SK-N-SH (cell line): Measurements from ENCODE around the gene VIL1. TPM values are rescaled to one million over a fixed set of nuclear protein-coding genes. Genes with fewer than 3 reads are reported as not detected.

Experiments used
- CTCF ChIA-PET: fragments of 300-600, 350-600 bp; formaldehyde crosslinking; extraction: SDS; loops from one replicate; lab custom pipeline; 2021; lab: Yijun Ruan, JAX
- POLR2A ChIA-PET: fragments of 350-600 bp; sonication (Branson Sonifier 250); formaldehyde crosslinking; extraction: SDS; loops from one replicate; lab custom pipeline; 2020; ENCODE audit warnings: antibody characterized with exemption, inconsistent platforms; lab: Yijun Ruan, JAX
- DNase-seq: peaks from one replicate; pipeline ENCODE4 v3.0.0; 2012
- H2AFZ ChIP-seq: fragments of 200-600 bp; sonication (generic); 2 replicates; pipeline ENCODE4 v1.8.1; 2016; ENCODE audit warnings: antibody characterized with exemption, mild to moderate bottlenecking, low read depth
- H3F3A ChIP-seq: fragments of 200-600 bp; sonication (generic); replicated peaks from 2 replicates; pipeline ENCODE3; 2016; ENCODE audit warnings: antibody characterized with exemption, mild to moderate bottlenecking; ENCODE audit not compliant: insufficient read depth
- H3K27ac ChIP-seq, 2 experiments: fragments of 200-500 bp in 1 of 2; fragments of 200-600 bp in 1 of 2; sonication (Bioruptor generic) in 1 of 2; sonication (generic), shearing (Covaris generic) in 1 of 2; 2 replicates each; pipeline versions ENCODE4 v1.5.1 to v1.6.1; 2014 to 2016; ENCODE audit warnings: low read depth in 2 of 2, inconsistent platforms in 1 of 2, low read length in 1 of 2, mild to moderate bottlenecking in 1 of 2, mixed read lengths in 1 of 2
- H3K27me3 ChIP-seq: fragments of 200-600 bp; sonication (generic), shearing (Covaris generic); 2 replicates; pipeline ENCODE4 v1.6.1; 2016; ENCODE audit warnings: mixed run types; ENCODE audit not compliant: insufficient read depth
- H3K36me3 ChIP-seq, 2 experiments: fragments of 200-500 bp in 1 of 2; fragments of 200-600 bp in 1 of 2; sonication (Bioruptor generic) in 1 of 2; sonication (generic) in 1 of 2; replicated peaks in 1 of 2; 2 replicates each; pipeline versions ENCODE3 to v1.5.1; 2014 to 2016; ENCODE audit warnings: low read length in 1 of 2, mild to moderate bottlenecking in 1 of 2; ENCODE audit not compliant: insufficient read depth in 2 of 2, control insufficient read depth in 1 of 2
- H3K4me1 ChIP-seq, 2 experiments: fragments of 200-500 bp in 1 of 2; fragments of 200-600 bp in 1 of 2; sonication (Bioruptor generic) in 1 of 2; sonication (generic), shearing (Covaris generic) in 1 of 2; 2 replicates each; pipeline versions ENCODE4 v1.5.1 to v1.6.1; 2014 to 2016; ENCODE audit warnings: low read depth in 1 of 2, low read length in 1 of 2, mixed run types in 1 of 2; ENCODE audit not compliant: insufficient read depth in 2 of 2, control insufficient read depth in 1 of 2
- H3K4me2 ChIP-seq: fragments of 200-600 bp; sonication (generic), shearing (Covaris generic); 2 replicates; pipeline ENCODE4 v1.6.1; 2017; ENCODE audit warnings: mixed run types
- H3K4me3 ChIP-seq, 2 experiments: fragments of 200-500 bp in 1 of 2; fragments of 200-600 bp in 1 of 2; sonication (Bioruptor generic) in 1 of 2; sonication (generic), shearing (Covaris generic) in 1 of 2; 2 replicates each; pipeline versions ENCODE4 v1.5.1 to v1.8.1; 2014 to 2016; ENCODE audit warnings: low read depth in 2 of 2, inconsistent platforms in 1 of 2, low read length in 1 of 2, mild to moderate bottlenecking in 1 of 2, mixed read lengths in 1 of 2, moderate library complexity in 1 of 2
- H3K79me2 ChIP-seq: fragments of 200-600 bp; sonication (generic); 2 replicates; pipeline ENCODE4 v1.8.1; 2017; ENCODE audit warnings: mild to moderate bottlenecking; ENCODE audit not compliant: insufficient read depth
- H3K9ac ChIP-seq: fragments of 200-600 bp; sonication (generic); 2 replicates; pipeline ENCODE4 v1.6.1; 2017; ENCODE audit warnings: mixed run types
- H3K9me2 ChIP-seq: fragments of 200-600 bp; sonication (generic); 2 replicates; pipeline ENCODE4 v1.6.1; 2017; ENCODE audit warnings: mixed run types
- H3K9me3 ChIP-seq: fragments of 200-600 bp; sonication (generic); 2 replicates; pipeline ENCODE4 v1.6.1; 2017; ENCODE audit warnings: mixed run types, mild to moderate bottlenecking, moderate library complexity
- H4K20me1 ChIP-seq: fragments of 200-600 bp; sonication (generic); 2 replicates; pipeline ENCODE4 v1.6.1; 2017; ENCODE audit warnings: mild to moderate bottlenecking, mixed run types; ENCODE audit not compliant: insufficient read depth
- EP300 ChIP-seq, 2 experiments: IDR thresholded peaks; 2 replicates each; pipeline versions ENCODE4 v1.4.0 to v1.6.1; 2012; ENCODE audit warnings: borderline replicate concordance in 1 of 2, low read depth in 1 of 2, low read length in 1 of 2
- FOSL2 ChIP-seq: IDR thresholded peaks from 2 replicates; pipeline ENCODE4 v1.4.0; 2012; ENCODE audit warnings: low read depth, mild to moderate bottlenecking, moderate library complexity, borderline replicate concordance
- RAD21 ChIP-seq: IDR thresholded peaks from 2 replicates; pipeline ENCODE4 v1.6.1; 2012; ENCODE audit warnings: mild to moderate bottlenecking, low read length
- RFX5 ChIP-seq: IDR thresholded peaks from 2 replicates; pipeline ENCODE4 v1.6.1; 2012; ENCODE audit warnings: mild to moderate bottlenecking, improper control_type of control experiment, low read length
- TAF1 ChIP-seq: IDR thresholded peaks from 2 replicates; pipeline ENCODE4 v1.6.1; 2012; ENCODE audit warnings: low read depth, mild to moderate bottlenecking, low read length, moderate library complexity, borderline replicate concordance
- WGBS: methylation state at CpG from one replicate; pipeline ENCODE4 v1.1.6; 2017; ENCODE audit warnings: low lambda C conversion rate; 5-methylcytosine and 5-hydroxymethylcytosine counted together
- polyA plus RNA-seq, 3 experiments: library from polyadenylated mRNA; depleted of rRNA; stranded (reverse); fragments of >200 nt; gene quantifications; 2 replicates each; pipeline ENCODE4 v1.2.3, GENCODE V29; 2012
- TF ChIP-seq, protein P1 (sequence below): fragments of 150-350 bp; IDR thresholded peaks from 2 replicates; pipeline ENCODE4 v1.6.1; 2017; ENCODE audit warnings: antibody characterized with exemption, low read length, low read depth, borderline replicate concordance
- TF ChIP-seq, protein P2 (sequence below): IDR thresholded peaks from 2 replicates; pipeline ENCODE4 v1.4.0; 2012; ENCODE audit warnings: low read depth
- TF ChIP-seq, protein P3 (sequence below): IDR thresholded peaks from 2 replicates; pipeline ENCODE4; 2012
- TF ChIP-seq, protein P4 (sequence below): IDR thresholded peaks from 2 replicates; pipeline ENCODE4 v1.4.0; 2012; ENCODE audit warnings: low read depth, borderline replicate concordance

VIL1 gene
- polyA plus RNA-seq, 1 of the 3 experiments (the other 2 are of a cell fraction), result under 0.01 TPM

DNA sequence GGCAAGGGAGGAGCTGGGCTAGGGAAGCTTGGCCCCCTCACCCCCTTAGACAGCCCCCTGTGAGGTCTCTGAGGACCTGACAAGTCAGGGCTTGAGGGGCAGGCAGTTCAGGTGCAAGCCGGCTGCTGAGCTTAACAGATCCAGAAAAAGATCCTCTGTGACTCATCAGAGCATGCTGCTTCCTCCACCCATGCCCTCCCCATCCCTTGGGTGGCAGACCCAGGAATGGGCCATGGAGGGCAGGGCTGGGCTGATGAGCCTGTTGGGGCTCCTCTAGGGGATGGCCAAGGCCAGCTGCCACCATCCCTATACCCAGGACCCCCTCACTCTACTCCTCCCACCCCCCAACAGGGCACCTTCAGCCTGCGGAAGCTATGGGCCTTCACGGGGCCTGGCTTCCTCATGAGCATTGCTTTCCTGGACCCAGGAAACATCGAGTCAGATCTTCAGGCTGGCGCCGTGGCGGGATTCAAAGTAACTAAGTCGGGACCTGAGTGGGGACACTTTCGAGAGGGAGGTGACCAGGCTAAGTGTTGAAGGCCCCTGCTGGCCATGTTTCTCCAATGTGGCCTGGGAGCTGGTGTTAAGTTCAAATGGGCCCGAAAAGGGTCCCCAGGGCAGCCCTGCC, 34.9 kb upstream of the VIL1 start:
- WGBS, result 86% methylated on average over 8 of the region's 10 CpGs
- no peaks in the 10 kb centered on the region for H4K20me1 ChIP-seq
- POLR2A ChIA-PET, result no interaction called here
- no peaks in the 10 kb centered on the region; a peak in 2 of 4 replicates for H3K4me1 ChIP-seq
- DNase-seq, result no peak
- TF ChIP-seq, protein P1, sequence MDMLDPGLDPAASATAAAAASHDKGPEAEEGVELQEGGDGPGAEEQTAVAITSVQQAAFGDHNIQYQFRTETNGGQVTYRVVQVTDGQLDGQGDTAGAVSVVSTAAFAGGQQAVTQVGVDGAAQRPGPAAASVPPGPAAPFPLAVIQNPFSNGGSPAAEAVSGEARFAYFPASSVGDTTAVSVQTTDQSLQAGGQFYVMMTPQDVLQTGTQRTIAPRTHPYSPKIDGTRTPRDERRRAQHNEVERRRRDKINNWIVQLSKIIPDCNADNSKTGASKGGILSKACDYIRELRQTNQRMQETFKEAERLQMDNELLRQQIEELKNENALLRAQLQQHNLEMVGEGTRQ, result no peak
- TF ChIP-seq RFX5 (no peak), FOSL2 (peak; percentile 54; the same call in 1 of the 2 replicates)
- TF ChIP-seq, protein P2, sequence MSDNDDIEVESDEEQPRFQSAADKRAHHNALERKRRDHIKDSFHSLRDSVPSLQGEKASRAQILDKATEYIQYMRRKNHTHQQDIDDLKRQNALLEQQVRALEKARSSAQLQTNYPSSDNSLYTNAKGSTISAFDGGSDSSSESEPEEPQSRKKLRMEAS, result peak; percentile 53; the same call in 1 of the 2 replicates
- TF ChIP-seq, all 33 proteins: peak for 2
- Histone ChIP-seq H3K9me3 (no peaks in the 10 kb centered on the region), H3K36me3 (no peaks in the 10 kb centered on the region), H3K79me2 (no peaks in the 10 kb centered on the region), H3K9ac (no peak overlapping the region), H3K27ac (no peak overlapping the region), H3K27me3 (no peaks in the 10 kb centered on the region), H3K4me2 (no peak overlapping the region), H3F3A (no peaks in the 10 kb centered on the region), H3K4me3 (no peak overlapping the region), H2AFZ (no peak overlapping the region), H3K9me2 (no peaks in the 10 kb centered on the region)
- CTCF ChIA-PET, result interaction anchor here (1.0 to 2.5 kb wide), 4 partner anchors 11 to 111 kb away, joined by 3 to 20 read pairs (median 4); partner anchors contain the start of gene CATIP

DNA sequence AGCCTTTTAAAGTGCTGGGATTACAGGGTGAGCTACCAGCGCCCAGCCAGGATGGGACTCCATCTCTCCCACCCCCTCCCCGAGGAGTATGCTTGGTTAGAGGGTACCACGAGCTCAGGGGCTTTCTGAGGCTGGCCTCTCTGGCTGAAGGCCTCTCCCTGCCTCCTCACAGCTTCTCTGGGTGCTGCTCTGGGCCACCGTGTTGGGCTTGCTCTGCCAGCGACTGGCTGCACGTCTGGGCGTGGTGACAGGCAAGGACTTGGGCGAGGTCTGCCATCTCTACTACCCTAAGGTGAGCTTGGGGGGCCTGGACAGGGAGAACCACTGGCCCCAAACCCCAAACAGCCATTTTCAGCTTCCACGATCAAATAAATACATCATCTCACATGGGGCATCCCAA, 33.9 kb upstream of the VIL1 start:
- POLR2A ChIA-PET, result no interaction called here
- Histone ChIP-seq H3K4me2 (no peak overlapping the region), H3K36me3 (no peaks in the 10 kb centered on the region), H3K27me3 (no peaks in the 10 kb centered on the region), H3K9ac (no peak overlapping the region), H3F3A (no peaks in the 10 kb centered on the region), H4K20me1 (no peaks in the 10 kb centered on the region), H3K27ac (no peak overlapping the region), H3K4me3 (no peak overlapping the region), H3K9me3 (no peaks in the 10 kb centered on the region), H3K79me2 (no peaks in the 10 kb centered on the region), H3K9me2 (no peaks in the 10 kb centered on the region)
- WGBS, result 74% methylated on average over 7 of the region's 9 CpGs
- CTCF ChIA-PET, result interaction anchor here (1.0 to 2.2 kb wide), 4 partner anchors 11 to 112 kb away, joined by 3 to 9 read pairs (median 5); partner anchors contain the start of gene CATIP
- TF ChIP-seq, protein P3, sequence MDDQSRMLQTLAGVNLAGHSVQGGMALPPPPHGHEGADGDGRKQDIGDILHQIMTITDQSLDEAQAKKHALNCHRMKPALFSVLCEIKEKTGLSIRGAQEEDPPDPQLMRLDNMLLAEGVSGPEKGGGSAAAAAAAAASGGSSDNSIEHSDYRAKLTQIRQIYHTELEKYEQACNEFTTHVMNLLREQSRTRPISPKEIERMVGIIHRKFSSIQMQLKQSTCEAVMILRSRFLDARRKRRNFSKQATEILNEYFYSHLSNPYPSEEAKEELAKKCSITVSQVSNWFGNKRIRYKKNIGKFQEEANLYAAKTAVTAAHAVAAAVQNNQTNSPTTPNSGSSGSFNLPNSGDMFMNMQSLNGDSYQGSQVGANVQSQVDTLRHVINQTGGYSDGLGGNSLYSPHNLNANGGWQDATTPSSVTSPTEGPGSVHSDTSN, result no peak
- TF ChIP-seq RAD21 (no peak), RFX5 (no peak), EP300 (IDR thresholded peaks at IDR 0.05; ENCODE audit: borderline replicate concordance in 1 of 2, low read depth in 1 of 2, low read length in 1 of 2) (no peak), TAF1 (no peak)
- TF ChIP-seq, protein P4, sequence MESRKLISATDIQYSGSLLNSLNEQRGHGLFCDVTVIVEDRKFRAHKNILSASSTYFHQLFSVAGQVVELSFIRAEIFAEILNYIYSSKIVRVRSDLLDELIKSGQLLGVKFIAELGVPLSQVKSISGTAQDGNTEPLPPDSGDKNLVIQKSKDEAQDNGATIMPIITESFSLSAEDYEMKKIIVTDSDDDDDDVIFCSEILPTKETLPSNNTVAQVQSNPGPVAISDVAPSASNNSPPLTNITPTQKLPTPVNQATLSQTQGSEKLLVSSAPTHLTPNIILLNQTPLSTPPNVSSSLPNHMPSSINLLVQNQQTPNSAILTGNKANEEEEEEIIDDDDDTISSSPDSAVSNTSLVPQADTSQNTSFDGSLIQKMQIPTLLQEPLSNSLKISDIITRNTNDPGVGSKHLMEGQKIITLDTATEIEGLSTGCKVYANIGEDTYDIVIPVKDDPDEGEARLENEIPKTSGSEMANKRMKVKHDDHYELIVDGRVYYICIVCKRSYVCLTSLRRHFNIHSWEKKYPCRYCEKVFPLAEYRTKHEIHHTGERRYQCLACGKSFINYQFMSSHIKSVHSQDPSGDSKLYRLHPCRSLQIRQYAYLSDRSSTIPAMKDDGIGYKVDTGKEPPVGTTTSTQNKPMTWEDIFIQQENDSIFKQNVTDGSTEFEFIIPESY, result no peak
- TF ChIP-seq, all 33 proteins: peak for 0
- no peak for DNase-seq
- no peaks in the 10 kb centered on the region; a peak in 2 of 4 replicates for H3K4me1 ChIP-seq
- H2AFZ ChIP-seq, result no peak overlapping the region
